ENCODE data around the gene LRRC55.
"Not testable (repeated sequence)": the region's sequence is repeated elsewhere in the genome, so short reads cannot be mapped to it uniquely, and the experiment has no call there.

LRRC55 gene

DNA sequence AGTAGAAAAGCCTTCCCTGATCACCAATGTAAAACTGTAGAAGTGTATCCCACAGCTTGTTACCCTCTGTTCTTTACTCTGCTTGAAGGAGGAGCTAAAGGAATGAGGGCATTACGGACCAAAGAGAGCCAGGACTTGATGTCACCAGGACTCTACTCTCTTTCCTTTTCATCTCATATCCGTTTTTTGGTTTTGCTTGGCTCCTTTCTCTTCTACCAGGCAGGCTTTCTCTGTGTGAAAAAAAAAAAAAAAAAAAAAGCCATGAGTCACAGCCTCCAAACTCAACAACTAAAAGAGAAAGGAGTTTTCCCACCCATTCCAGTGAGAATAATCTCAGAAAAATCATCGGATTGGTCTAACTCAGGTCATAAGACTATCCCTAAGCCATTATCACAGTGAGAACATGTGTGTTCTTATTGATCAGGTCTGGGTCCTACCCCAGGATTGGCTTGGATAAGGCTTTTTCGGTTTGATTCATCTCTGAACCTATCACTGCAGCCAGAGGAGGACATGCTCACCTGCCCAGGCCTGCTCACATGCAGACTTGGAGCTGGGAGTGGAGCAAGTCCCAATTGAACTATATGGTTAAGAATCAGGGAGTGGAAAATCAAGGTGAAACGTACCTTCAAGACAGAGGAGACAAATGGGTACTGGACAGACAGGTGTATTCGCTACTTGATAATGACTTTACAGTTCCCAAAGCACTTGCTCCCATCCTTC lies 19.4 kb upstream of the LRRC55 start:
- no peak for DNase-seq

DNA sequence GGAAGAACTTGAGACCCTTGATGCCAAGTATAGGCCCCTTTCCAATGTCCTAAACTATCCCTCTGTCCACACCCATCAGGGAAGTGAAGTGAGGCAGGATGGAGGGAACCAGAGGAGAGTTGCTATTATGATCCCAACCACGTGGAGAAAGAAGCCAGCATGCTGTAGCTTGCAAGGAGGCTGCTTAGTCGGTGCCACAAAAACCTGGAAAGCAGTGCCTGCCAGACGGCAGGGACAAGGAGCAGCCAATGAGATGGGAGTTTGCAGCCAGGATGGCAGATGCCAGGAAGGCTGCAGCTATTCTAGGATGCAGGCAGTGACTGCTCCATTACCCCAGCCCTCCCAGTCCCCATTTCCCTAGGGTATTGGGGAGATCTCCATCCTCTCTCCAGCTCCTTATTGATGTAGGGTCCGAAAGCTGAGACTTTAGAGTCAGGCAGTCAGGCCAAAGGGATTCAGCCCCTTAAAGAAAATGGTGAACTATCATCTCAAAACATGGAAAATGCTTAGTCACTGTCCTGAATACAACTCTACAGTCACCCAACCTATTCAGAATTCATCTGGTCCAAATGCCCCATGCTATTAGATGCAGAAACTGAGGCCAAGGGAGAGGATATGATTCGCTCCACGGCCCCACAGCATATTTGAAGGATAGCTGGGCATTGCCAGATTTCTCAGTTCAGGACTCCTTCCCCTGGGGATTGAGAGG lies 18.4 kb upstream of the LRRC55 start:
- DNase-seq, result no peak

- no peak for DNase-seq
Observed at GRCh38 chr11:57164317-57164716, 17.4 kb upstream of the LRRC55 start.

DNA sequence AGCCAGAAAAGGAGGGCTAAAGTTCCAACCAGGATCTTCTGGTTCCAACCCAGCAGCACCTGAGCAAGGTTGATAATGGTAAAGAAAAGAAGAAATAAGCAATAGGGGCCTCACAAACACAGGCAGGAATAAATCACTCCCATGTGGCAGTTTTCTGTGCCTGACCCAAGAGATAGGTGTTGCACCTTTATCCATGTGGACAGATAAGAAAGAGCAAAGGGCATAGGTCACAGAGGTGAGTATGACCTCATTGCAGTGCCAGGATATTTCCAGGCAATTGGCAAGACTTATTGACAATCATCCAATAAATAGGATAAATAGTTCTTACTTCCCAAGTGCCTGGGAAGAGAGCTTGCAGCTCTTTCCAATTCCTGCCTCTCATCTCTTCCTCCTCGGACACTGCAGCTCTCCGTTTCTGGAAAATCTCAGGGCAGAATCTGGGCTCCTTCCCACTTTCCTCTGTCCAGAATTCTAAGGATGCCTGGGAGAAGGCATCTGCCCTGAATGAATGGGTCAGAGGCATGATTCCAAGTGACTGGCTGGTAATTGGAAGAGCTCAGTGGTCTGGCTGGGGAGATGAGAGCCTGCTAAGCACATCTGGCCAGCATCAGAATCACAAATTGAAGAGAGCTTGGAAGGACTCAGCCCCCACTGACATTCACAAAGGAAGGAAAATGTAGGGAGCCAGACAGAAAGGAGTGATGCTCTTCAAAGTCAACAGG lies 14.5 kb upstream of the LRRC55 start:
- DNase-seq, result no peak

DNA sequence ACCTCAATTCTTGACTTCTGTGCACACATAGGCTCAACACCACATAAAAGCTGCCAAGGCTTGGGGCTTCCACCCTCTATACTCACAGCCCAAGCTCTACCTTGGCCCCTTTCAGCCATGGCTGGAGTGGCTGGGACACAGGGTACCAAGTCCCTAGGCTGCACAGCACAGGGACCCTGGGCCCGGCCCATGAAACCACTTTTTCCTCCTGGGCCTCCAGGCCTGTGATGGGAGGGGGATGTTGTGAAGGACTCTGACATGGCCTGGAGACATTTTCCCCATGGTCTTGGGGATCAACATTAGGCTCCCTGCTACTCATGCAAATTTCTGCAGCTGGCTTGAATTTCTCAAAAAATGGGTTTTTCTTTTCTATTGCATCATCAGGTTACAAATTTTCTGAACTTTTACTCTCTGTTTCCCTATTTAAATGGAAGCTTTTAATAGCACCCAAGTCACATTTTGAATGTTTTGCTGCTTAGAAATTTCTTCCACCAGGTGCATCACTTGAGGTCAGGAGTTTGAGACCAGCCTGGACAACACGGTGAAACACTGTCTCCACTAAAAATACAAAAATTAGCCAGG lies 11.9 kb upstream of the LRRC55 start:
- DNase-seq, result not testable (repeated sequence)

GRCh38 chr11:57172031-57172430 lies 9.7 kb upstream of the LRRC55 start:
- no peak for DNase-seq

DNA sequence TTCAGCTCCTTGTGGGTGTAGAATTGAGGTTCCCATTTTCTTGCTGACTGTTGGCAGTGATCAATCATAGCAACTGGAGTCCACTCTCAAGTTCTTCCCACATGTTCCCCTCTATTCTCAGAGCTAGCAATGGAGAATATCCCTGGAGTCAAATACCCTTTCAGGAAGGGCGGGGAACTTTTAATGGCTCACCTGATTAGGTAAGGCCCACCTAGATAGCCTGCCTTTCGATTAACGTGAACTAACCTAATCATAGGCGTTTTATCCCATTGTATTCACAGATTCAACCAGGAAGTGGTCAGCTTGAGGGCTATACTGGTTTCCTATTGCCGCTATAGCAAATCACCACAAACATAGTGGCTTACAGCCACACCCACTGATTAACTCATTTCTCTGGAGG lies 7.1 kb upstream of the LRRC55 start:
- no peak for DNase-seq

- no peak for DNase-seq
Observed at GRCh38 chr11:57175478-57175877, 6.3 kb upstream of the LRRC55 start.

GRCh38 chr11:57178334-57178733 lies 3.4 kb upstream of the LRRC55 start:
- no peak for DNase-seq

- no peak for DNase-seq
Observed at GRCh38 chr11:57179681-57180080, 2.1 kb upstream of the LRRC55 start.

- peak; percentile 4 for DNase-seq
Observed at GRCh38 chr11:57180081-57180561, 1.6 kb upstream of the LRRC55 start.

- DNase-seq, result no peak
Observed at GRCh38 chr11:57180964-57181363, 789 bp upstream of the LRRC55 start.

DNA sequence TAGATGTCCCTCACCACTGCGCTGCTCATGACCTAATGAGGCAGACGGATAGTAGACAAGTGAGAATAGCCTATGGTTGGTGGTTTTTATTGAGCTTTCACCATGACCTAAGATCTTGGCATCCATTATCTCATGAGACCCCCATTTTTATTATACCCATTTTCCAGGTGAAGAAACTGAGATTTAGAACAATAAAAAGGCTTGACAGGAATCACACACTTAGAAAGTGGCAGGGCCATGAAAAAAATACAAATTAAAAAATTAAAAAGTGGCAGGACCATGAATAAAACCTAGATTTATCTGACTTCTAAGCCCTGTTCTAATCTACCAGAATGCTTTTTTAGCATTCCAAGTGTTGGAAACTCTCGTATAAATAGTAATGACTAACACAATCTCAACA lies 1.1 kb downstream of the LRRC55 start:
- DNase-seq, result no peak

- DNase-seq, result no peak
Observed at GRCh38 chr11:57190548-57190947, 8.8 kb downstream of the LRRC55 start.

- no peak for DNase-seq
Observed at GRCh38 chr11:57191311-57192219, 9.8 kb downstream of the LRRC55 start.

DNA sequence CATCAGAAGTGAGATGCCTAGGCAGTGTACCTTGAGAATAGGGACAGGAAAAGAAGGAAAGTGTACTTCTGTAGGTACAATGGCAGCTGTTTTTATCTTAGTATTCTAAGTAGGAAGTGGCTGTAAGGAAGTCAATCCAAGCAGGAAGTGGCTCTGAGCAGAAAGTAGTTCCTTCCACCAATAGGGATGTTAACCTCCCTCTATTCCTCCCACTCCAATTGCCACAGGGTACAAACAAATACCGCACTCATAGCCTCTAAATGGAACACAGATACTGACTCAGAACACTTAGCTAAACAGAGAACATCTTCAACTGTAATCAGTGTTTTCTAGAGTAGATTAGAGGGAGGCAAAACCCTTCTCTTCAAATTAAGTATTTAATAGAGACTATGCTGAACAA lies 10.6 kb downstream of the LRRC55 start:
- DNase-seq, result no peak

- no peak for DNase-seq
Observed at GRCh38 chr11:57196596-57196995, 14.8 kb downstream of the LRRC55 start.

GRCh38 chr11:57197762-57198161 lies 16.0 kb downstream of the LRRC55 start:
- no peak for DNase-seq

GRCh38 chr11:57199330-57199729 lies 17.6 kb downstream of the LRRC55 start:
- DNase-seq, result no peak

DNA sequence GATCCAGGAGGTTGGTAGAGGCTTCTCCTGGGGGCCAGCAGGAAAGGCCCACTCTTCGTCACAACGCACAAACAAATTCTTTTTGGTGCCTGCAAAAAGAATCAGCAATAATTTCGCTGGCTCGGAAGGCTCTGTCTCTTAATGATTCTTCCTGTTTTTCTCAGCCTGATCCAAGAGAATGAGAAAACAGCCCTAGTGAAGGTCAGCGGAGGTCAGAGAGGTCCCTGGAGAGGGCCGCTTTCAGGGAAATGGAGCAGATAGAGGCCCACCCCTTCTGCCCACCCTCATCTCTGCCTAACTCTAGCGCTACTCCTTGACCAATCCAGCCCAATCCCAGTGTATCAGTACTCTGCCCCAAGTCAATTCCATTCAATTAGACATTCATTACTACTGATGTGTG lies 19.2 kb downstream of the LRRC55 start:
- no peak for DNase-seq

- DNase-seq, result no peak
Observed at GRCh38 chr11:57202281-57202680, 20.5 kb downstream of the LRRC55 start.

- peak; percentile 19 for DNase-seq
Observed at GRCh38 chr11:57203359-57203758, 21.6 kb downstream of the LRRC55 start.
